H9 (cell line): ENCODE results near the gene UST. TPM values are rescaled to one million over a fixed set of nuclear protein-coding genes. Genes with fewer than 3 reads are reported as not detected.
A peak's percentile ranks its signal among the peaks of the same experiment; 100 is the strongest.

Experiments used
- DNase-seq: peaks from one replicate; pipeline ENCODE4 v3.0.0-alpha.2; 2017
- H2AFZ ChIP-seq: one replicate; pipeline ENCODE4 v1.6.1; 2013; ENCODE audit warnings: mild to moderate bottlenecking, low read length, control low read depth, moderate library complexity
- H2AK5ac ChIP-seq: 2 replicates; pipeline ENCODE4 v1.6.1; 2013; ENCODE audit warnings: low read length, control low read depth, mixed read lengths; ENCODE audit not compliant: insufficient read length
- H2BK120ac ChIP-seq: one replicate; pipeline ENCODE4 v1.6.1; 2013; ENCODE audit warnings: low read depth, mild to moderate bottlenecking, low read length, control low read depth, inconsistent platforms; ENCODE audit not compliant: poor library complexity, severe bottlenecking
- H2BK12ac ChIP-seq: 2 replicates; pipeline ENCODE4 v1.6.1; 2013; ENCODE audit warnings: low read length, control low read depth, mixed read lengths, low read depth; ENCODE audit not compliant: insufficient read length
- H2BK15ac ChIP-seq: 2 replicates; pipeline ENCODE4 v1.6.1; 2013; ENCODE audit warnings: low read depth, low read length, control low read depth
- H2BK20ac ChIP-seq: one replicate; pipeline ENCODE4 v1.6.1; 2013; ENCODE audit warnings: low read depth, mild to moderate bottlenecking, low read length, control low read depth, inconsistent platforms; ENCODE audit not compliant: poor library complexity, severe bottlenecking
- H2BK5ac ChIP-seq: 2 replicates; pipeline ENCODE4 v1.6.1; 2013; ENCODE audit warnings: low read length, control low read depth, mixed read lengths; ENCODE audit not compliant: insufficient read length
- H3K14ac ChIP-seq: 2 replicates; pipeline ENCODE4 v1.6.1; 2013; ENCODE audit warnings: low read length, control low read depth; ENCODE audit not compliant: insufficient read depth
- H3K18ac ChIP-seq: 2 replicates; pipeline ENCODE4 v1.6.1; 2013; ENCODE audit warnings: low read depth, mild to moderate bottlenecking, mixed read lengths, low read length, control low read depth; ENCODE audit not compliant: insufficient read length
- H3K23ac ChIP-seq: 2 replicates; pipeline ENCODE4 v1.6.1; 2013; ENCODE audit warnings: low read length, control low read depth, mixed read lengths, low read depth; ENCODE audit not compliant: insufficient read length
- H3K23me2 ChIP-seq: 2 replicates; pipeline ENCODE4 v1.6.1; 2013; ENCODE audit warnings: low read depth, mild to moderate bottlenecking, mixed read lengths, low read length, control low read depth; ENCODE audit not compliant: insufficient read length, poor library complexity, severe bottlenecking
- H3K27ac ChIP-seq: 2 replicates; pipeline ENCODE4 v1.5.1; 2013; ENCODE audit warnings: low read length, control low read depth, mixed read lengths, low read depth; ENCODE audit not compliant: insufficient read length
- H3K27me3 ChIP-seq: 2 replicates; pipeline ENCODE4 v1.6.1; 2013; ENCODE audit warnings: low read length, control low read depth, inconsistent platforms; ENCODE audit not compliant: insufficient read depth
- H3K4ac ChIP-seq: 2 replicates; pipeline ENCODE4 v1.6.1; 2013; ENCODE audit warnings: low read depth, mild to moderate bottlenecking, control low read depth, inconsistent platforms, low read length, moderate library complexity
- H3K4me1 ChIP-seq: 2 replicates; pipeline ENCODE4 v1.6.1; 2013; ENCODE audit warnings: low read length, control low read depth, inconsistent platforms; ENCODE audit not compliant: insufficient read depth
- H3K4me2 ChIP-seq: 2 replicates; pipeline ENCODE4 v1.6.1; 2013; ENCODE audit warnings: low read length, control low read depth, mixed read lengths; ENCODE audit not compliant: insufficient read length, insufficient read depth
- H3K56ac ChIP-seq: 2 replicates; pipeline ENCODE4 v1.6.1; 2013; ENCODE audit warnings: low read depth, mild to moderate bottlenecking, mixed read lengths, low read length, control low read depth; ENCODE audit not compliant: insufficient read length
- H3K79me1 ChIP-seq: 2 replicates; pipeline ENCODE4 v1.6.1; 2013; ENCODE audit warnings: low read depth, mild to moderate bottlenecking, moderate library complexity, low read length, control low read depth, inconsistent platforms; ENCODE audit not compliant: insufficient read depth, poor library complexity, severe bottlenecking
- H3K79me2 ChIP-seq: 2 replicates; pipeline ENCODE4 v1.6.1; 2013; ENCODE audit warnings: low read length, control low read depth, inconsistent platforms; ENCODE audit not compliant: insufficient read depth
- H3K9ac ChIP-seq: 2 replicates; pipeline ENCODE4 v1.6.1; 2013; ENCODE audit warnings: low read length, control low read depth, mixed read lengths; ENCODE audit not compliant: insufficient read length; ENCODE audit errors: extremely low read depth
- H3K9me3 ChIP-seq: one replicate; pipeline ENCODE4 v1.6.1; 2013; ENCODE audit warnings: low read depth, low read length, inconsistent platforms; ENCODE audit not compliant: control insufficient read depth
- H3T11ph ChIP-seq: one replicate; pipeline ENCODE4 v1.6.1; 2013; ENCODE audit warnings: mild to moderate bottlenecking, low read length, control low read depth, inconsistent platforms
- H4K20me1 ChIP-seq: one replicate; pipeline ENCODE4 v1.6.1; 2013; ENCODE audit not compliant: control insufficient read depth, insufficient read length, insufficient read depth
- H4K5ac ChIP-seq: 2 replicates; pipeline ENCODE4 v1.6.1; 2013; ENCODE audit warnings: low read depth, mild to moderate bottlenecking, mixed read lengths, low read length, control low read depth; ENCODE audit not compliant: insufficient read length
- H4K8ac ChIP-seq: replicated peaks from 2 replicates; pipeline ENCODE4 v1.6.1; 2013; ENCODE audit warnings: low read length, control low read depth, mixed read lengths, low read depth; ENCODE audit not compliant: insufficient read length
- H4K91ac ChIP-seq: 2 replicates; pipeline ENCODE4 v1.6.1; 2013; ENCODE audit warnings: low read depth, mild to moderate bottlenecking, moderate library complexity, mixed read lengths, low read length, control low read depth; ENCODE audit not compliant: insufficient read length
- H3K27ac Mint-ChIP-seq, 3 experiments: 2 replicates in 2 of 3; 3 replicates in 1 of 3; pipeline ENCODE4 v1.8.0; 2020 to 2021; ENCODE audit warnings: mixed read lengths in 3 of 3, mild to moderate bottlenecking in 1 of 3, moderate library complexity in 1 of 3
- H3K27me3 Mint-ChIP-seq: 2 replicates; pipeline ENCODE4 v1.8.0; 2021; ENCODE audit warnings: low read depth, mild to moderate bottlenecking, moderate library complexity, mixed read lengths
- H3K36me3 Mint-ChIP-seq, 3 experiments: 2 replicates in 2 of 3; 3 replicates in 1 of 3; pipeline ENCODE4 v1.8.0; 2020 to 2021; ENCODE audit warnings: low read depth in 3 of 3, mixed read lengths in 3 of 3; ENCODE audit not compliant: insufficient read depth in 1 of 3
- H3K4me1 Mint-ChIP-seq, 2 experiments: 2 replicates each; pipeline ENCODE4 v1.8.0; 2020; ENCODE audit warnings: mixed read lengths in 2 of 2
- H3K4me3 Mint-ChIP-seq, 2 experiments: 2 replicates in 1 of 2; 3 replicates in 1 of 2; pipeline ENCODE4 v1.8.0; 2020 to 2021; ENCODE audit warnings: mild to moderate bottlenecking in 2 of 2, mixed read lengths in 2 of 2, moderate library complexity in 1 of 2
- H3K9me3 Mint-ChIP-seq, 2 experiments: 2 replicates in 1 of 2; 3 replicates in 1 of 2; pipeline ENCODE4 v1.8.0; 2020; ENCODE audit warnings: mild to moderate bottlenecking in 2 of 2, mixed read lengths in 2 of 2, moderate library complexity in 1 of 2
- WGBS: extraction: QIAGEN DNeasy Blood & Tissue Kit; methylation state at CpG from one replicate; pipeline ENCODE4 v1.1.7; 2013; ENCODE audit warnings: missing lambda C conversion rate, low lambda C conversion rate, mixed read lengths; ENCODE audit not compliant: insufficient read length; ENCODE audit errors: extremely low coverage; 5-methylcytosine and 5-hydroxymethylcytosine counted together
- total RNA-seq: library from RNA; stranded (reverse); gene quantifications from 2 replicates; pipeline ENCODE4 v1.2.1, GENCODE V29; 2021
- TF ChIP-seq, protein P1 (sequence below): fragments of 200-600 bp; sonication (generic); conservative IDR thresholded peaks from 3 replicates; pipeline ENCODE4 v1.8.0; 2021; ENCODE audit warnings: antibody characterized with exemption, mild to moderate bottlenecking

Gene UST
- total RNA-seq, 1 experiment from 2014 or later: 14.4 TPM

DNA sequence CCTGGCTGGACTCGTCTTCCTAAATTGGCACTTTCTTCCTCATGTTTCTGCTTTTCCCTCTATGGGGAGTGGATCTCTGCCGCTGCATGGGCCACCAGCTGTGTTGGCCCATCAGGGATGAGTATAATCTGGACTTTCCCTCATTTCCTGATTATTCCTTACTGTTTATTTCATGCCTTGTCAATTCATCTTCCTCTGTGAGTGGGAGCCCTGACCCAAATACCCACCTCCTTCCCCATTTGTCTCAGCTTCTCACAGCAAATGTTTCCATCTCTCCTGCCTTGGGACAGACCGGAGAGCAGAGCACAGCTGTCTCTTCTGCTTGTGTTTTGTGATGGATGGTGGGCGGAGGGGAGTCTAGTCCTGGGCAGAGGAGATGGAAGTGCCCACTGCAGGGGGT is 212.7 kb downstream of the UST start:
- Mint-ChIP-seq H3K4me3 (no peak overlapping the region), H3K4me1 (peaks cover 40 to 50% of the 10 kb centered on the region in 2 experiments), H3K27me3 (no peaks in the 10 kb centered on the region; the same call in 1 of the 2 replicates), H3K27ac (peak overlapping the region in 2 of 3 experiments; percentile 6 to 23; a peak in 5 of 7 replicates), H3K36me3 (peaks cover 23 to 25% (median 23%) of the 10 kb centered on the region in 3 experiments), H3K9me3 (peaks cover 9 to 10% of the 10 kb centered on the region in 2 experiments)
- Histone ChIP-seq H3K23ac (no peak overlapping the region), H4K5ac (no peak overlapping the region), H3K79me1 (no peaks in the 10 kb centered on the region), H2BK20ac (no peak overlapping the region), H2BK120ac (no peak overlapping the region), H3K14ac (no peak overlapping the region), H2BK15ac (no peak overlapping the region), H3K4me1 (peaks cover 5% of the 10 kb centered on the region; the same call in 1 of the 2 replicates), H4K91ac (no peak overlapping the region), H4K20me1 (no peaks in the 10 kb centered on the region), H2AK5ac (no peak overlapping the region), H4K8ac (no peak overlapping the region), H3K9me3 (no peaks in the 10 kb centered on the region), H3K56ac (no peak overlapping the region), H3K27me3 (no peaks in the 10 kb centered on the region), H3K4ac (no peak overlapping the region), H3K9ac (no peak overlapping the region), H2BK5ac (no peak overlapping the region), H3K4me2 (no peak overlapping the region), H3K27ac (no peak overlapping the region), H3K23me2 (no peaks in the 10 kb centered on the region), H3T11ph (no peak overlapping the region), H2AFZ (no peak overlapping the region), H3K79me2 (no peaks in the 10 kb centered on the region), H2BK12ac (no peak overlapping the region), H3K18ac (no peak overlapping the region)
- no peak for DNase-seq
- TF ChIP-seq, protein P1, sequence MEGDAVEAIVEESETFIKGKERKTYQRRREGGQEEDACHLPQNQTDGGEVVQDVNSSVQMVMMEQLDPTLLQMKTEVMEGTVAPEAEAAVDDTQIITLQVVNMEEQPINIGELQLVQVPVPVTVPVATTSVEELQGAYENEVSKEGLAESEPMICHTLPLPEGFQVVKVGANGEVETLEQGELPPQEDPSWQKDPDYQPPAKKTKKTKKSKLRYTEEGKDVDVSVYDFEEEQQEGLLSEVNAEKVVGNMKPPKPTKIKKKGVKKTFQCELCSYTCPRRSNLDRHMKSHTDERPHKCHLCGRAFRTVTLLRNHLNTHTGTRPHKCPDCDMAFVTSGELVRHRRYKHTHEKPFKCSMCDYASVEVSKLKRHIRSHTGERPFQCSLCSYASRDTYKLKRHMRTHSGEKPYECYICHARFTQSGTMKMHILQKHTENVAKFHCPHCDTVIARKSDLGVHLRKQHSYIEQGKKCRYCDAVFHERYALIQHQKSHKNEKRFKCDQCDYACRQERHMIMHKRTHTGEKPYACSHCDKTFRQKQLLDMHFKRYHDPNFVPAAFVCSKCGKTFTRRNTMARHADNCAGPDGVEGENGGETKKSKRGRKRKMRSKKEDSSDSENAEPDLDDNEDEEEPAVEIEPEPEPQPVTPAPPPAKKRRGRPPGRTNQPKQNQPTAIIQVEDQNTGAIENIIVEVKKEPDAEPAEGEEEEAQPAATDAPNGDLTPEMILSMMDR: no peak
- WGBS: no CpG with 5 or more reads among the region's 4 CpGs
